Keratinocyte (primary cell): ENCODE data around the gene BICDL1.

Experiments used
- EZH2 ChIP-seq: IDR thresholded peaks from one replicate; pipeline ENCODE4 v1.6.1; 2012; ENCODE audit warnings: inconsistent platforms, mild to moderate bottlenecking, low read length, moderate library complexity
- TF ChIP-seq, protein P1 (sequence below), 3 experiments: IDR thresholded peaks in 1 of 3; conservative IDR thresholded peaks in 1 of 3; optimal IDR thresholded peaks in 1 of 3; 2 replicates in 2 of 3; 3 replicates in 1 of 3; pipeline versions ENCODE3 to v1.5.1; 2011; ENCODE audit warnings: low read length in 3 of 3, mild to moderate bottlenecking in 3 of 3, moderate library complexity in 2 of 3, control low read depth in 1 of 3, inconsistent platforms in 1 of 3; ENCODE audit not compliant: insufficient read depth in 2 of 3; ENCODE audit errors: extremely low read depth in 1 of 3

DNA sequence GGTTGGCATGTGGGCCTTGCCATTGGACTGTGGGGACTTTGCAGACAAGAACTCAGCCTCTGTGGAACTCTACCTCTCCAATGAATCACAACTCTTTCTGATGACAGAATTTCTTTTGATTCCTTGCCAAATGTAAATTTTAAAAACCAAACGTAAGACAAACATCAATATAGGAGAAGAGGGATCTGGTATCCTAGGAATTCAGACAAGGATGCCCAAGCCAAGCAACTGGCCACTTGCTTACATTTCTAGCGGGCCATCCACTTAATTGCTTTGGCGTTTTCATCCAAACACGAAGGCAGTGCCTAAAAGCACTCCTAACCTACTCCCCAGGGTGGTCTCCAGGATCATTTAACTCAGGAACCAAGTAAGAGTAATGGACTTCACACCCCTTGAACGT lies 150.9 kb downstream of the BICDL1 start:
- TF ChIP-seq EZH2 = no peak
- TF ChIP-seq, protein P1, sequence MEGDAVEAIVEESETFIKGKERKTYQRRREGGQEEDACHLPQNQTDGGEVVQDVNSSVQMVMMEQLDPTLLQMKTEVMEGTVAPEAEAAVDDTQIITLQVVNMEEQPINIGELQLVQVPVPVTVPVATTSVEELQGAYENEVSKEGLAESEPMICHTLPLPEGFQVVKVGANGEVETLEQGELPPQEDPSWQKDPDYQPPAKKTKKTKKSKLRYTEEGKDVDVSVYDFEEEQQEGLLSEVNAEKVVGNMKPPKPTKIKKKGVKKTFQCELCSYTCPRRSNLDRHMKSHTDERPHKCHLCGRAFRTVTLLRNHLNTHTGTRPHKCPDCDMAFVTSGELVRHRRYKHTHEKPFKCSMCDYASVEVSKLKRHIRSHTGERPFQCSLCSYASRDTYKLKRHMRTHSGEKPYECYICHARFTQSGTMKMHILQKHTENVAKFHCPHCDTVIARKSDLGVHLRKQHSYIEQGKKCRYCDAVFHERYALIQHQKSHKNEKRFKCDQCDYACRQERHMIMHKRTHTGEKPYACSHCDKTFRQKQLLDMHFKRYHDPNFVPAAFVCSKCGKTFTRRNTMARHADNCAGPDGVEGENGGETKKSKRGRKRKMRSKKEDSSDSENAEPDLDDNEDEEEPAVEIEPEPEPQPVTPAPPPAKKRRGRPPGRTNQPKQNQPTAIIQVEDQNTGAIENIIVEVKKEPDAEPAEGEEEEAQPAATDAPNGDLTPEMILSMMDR (optimal IDR thresholded peaks at IDR 0.05 in 1 of 3, IDR thresholded peaks at IDR 0.05 in 1 of 3, conservative IDR thresholded peaks at IDR 0.05 in 1 of 3; ENCODE audit: extremely low read depth in 1 of 3, insufficient read depth in 2 of 3, low read length in 3 of 3) = no peak
